Esophagus muscularis mucosa (tissue), 4 donors: ENCODE measurements around the gene EHBP1.

Source experiments
- CTCF ChIP-seq, 3 experiments: fragments of 200-600 bp in 2 of 3; fragments of 450-650 bp in 1 of 3; sonication (generic) in 2 of 3; IDR thresholded peaks; one replicate each; pipeline ENCODE4 v1.5.1; 2017 to 2019; ENCODE audit warnings: antibody characterized with exemption in 3 of 3, mild to moderate bottlenecking in 2 of 3, moderate library complexity in 1 of 3
- EP300 ChIP-seq: sonication (generic); formaldehyde crosslinking; IDR thresholded peaks from one replicate; pipeline ENCODE4 v1.6.1; 2017; ENCODE audit warnings: antibody characterized with exemption
- POLR2A ChIP-seq: fragments of 450-650 bp; IDR thresholded peaks from one replicate; pipeline ENCODE4 v1.6.1; 2017; ENCODE audit warnings: antibody characterized with exemption, moderate library complexity, mild to moderate bottlenecking, low read depth
- POLR2AphosphoS5 ChIP-seq, 2 donors: sonication (generic); formaldehyde crosslinking; IDR thresholded peaks; one replicate each; pipeline ENCODE4 v1.6.1; 2017; ENCODE audit warnings: antibody characterized with exemption in 2 of 2

DNA sequence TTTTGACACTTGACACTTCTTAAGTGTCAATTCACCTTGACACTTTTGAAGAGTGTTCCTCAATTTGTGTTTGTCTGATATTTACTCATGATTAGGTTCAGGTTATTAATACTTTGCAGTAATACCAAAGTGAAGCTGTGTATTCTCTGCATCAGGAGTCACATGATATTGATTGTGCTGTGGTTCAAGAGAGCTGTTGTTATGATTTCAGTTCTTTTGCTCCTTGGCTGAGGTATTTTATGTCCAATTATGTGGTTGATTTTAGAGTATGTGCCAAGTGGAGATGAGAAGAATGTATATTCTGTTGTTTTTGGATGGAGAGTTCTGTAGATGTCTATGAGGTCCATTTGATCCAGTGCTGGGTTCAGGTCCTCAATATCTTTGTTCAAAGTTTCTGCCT lies 17.2 kb downstream of the EHBP1 start:
- no peak for TF ChIP-seq EP300
- no peak for TF ChIP-seq CTCF (IDR thresholded peaks at IDR 0.05)
- no peak for TF ChIP-seq POLR2A
- no peak for TF ChIP-seq POLR2AphosphoS5 (IDR thresholded peaks at IDR 0.05)
